ENCODE data around the gene UNC79. TPM values are rescaled to one million over a fixed set of nuclear protein-coding genes. Genes with fewer than 3 reads are reported as not detected.

The UNC79 gene
- total RNA-seq, 2 donors from 2014 or later, result 0.78 to 3.3 TPM

- no peaks in the 10 kb centered on the region for H3K36me3 ChIP-seq (replicated peaks in 1 of 2; ENCODE audit: insufficient read depth in 1 of 2, low read depth in 2 of 2)
- TF ChIP-seq POLR2A (IDR thresholded peaks at IDR 0.05) (no peak), CTCF (IDR thresholded peaks at IDR 0.05) (no peak)
- whole genome bisulfite sequencing, 2 donors, result 68 to 84% methylated on average over 3 to 4 of the region's 4 CpGs
- peak in 1 of 4 donors; percentile 4 for DNase-seq
- H3K4me3 ChIP-seq, result no peak overlapping the region
- no peaks in the 10 kb centered on the region for H3K27me3 ChIP-seq
- H3K9me3 ChIP-seq, result no peaks in the 10 kb centered on the region
- no peak overlapping the region for H3K27ac ChIP-seq
- H3K4me1 ChIP-seq, result no peaks in the 10 kb centered on the region
- ATAC-seq, result no peak
- intact Hi-C loops (cut with DNase I), result no loop called here
These were observed 292.3 kb downstream of the UNC79 start for GRCh38 chr14:93723001-93723400.

GRCh38 chr14:93725002-93725582 is 294.4 kb downstream of the UNC79 start:
- no peak overlapping the region for H3K4me3 ChIP-seq
- H3K27ac ChIP-seq, result no peak overlapping the region
- no peak for TF ChIP-seq CTCF (IDR thresholded peaks at IDR 0.05)
- no peak for TF ChIP-seq POLR2A (IDR thresholded peaks at IDR 0.05)
- ATAC-seq (no peak), DNase-seq (no peak)
- no peaks in the 10 kb centered on the region for H3K4me1 ChIP-seq
- intact Hi-C loops (cut with DNase I), result no loop called here
- WGBS, 2 donors, result 57 to 71% methylated on average over 14 to 16 of the region's 21 CpGs
- H3K9me3 ChIP-seq, result no peaks in the 10 kb centered on the region
- H3K36me3 ChIP-seq (replicated peaks in 1 of 2; ENCODE audit: insufficient read depth in 1 of 2, low read depth in 2 of 2), result no peaks in the 10 kb centered on the region
- no peaks in the 10 kb centered on the region for H3K27me3 ChIP-seq

GRCh38 chr14:93725993-93726392 is 295.3 kb downstream of the UNC79 start:
- ATAC-seq, result no peak
- TF ChIP-seq CTCF (IDR thresholded peaks at IDR 0.05), result no peak
- TF ChIP-seq POLR2A (IDR thresholded peaks at IDR 0.05), result no peak
- 81 to 86% methylated on average over 2 to 9 of the region's 9 CpGs for WGBS, 2 donors

GRCh38 chr14:93727039-93727740 is 296.5 kb downstream of the UNC79 start:
- no peaks in the 10 kb centered on the region for H3K9me3 ChIP-seq
- ATAC-seq (no peak), DNase-seq (no peak)
- H3K27me3 ChIP-seq, result no peaks in the 10 kb centered on the region
- H3K36me3 ChIP-seq (replicated peaks in 1 of 2; ENCODE audit: insufficient read depth in 1 of 2, low read depth in 2 of 2), result no peaks in the 10 kb centered on the region
- intact Hi-C loops (cut with DNase I), result no loop called here
- H3K4me3 ChIP-seq, result no peak overlapping the region
- no peak overlapping the region for H3K27ac ChIP-seq
- no peaks in the 10 kb centered on the region for H3K4me1 ChIP-seq
- no peak for TF ChIP-seq CTCF (IDR thresholded peaks at IDR 0.05)
- TF ChIP-seq POLR2A (IDR thresholded peaks at IDR 0.05), result no peak
- 65 to 74% methylated on average over 6 to 20 of the region's 23 CpGs for WGBS, 2 donors

More at GRCh38 chr14:93725993-93726392, 295.3 kb downstream of the UNC79 start:
- intact Hi-C loops (cut with DNase I), result no loop called here
- no peak overlapping the region for H3K4me3 ChIP-seq
- no peaks in the 10 kb centered on the region for H3K27me3 ChIP-seq
- no peak overlapping the region for H3K27ac ChIP-seq
- DNase-seq, result no peak
- H3K9me3 ChIP-seq, result no peaks in the 10 kb centered on the region
- no peaks in the 10 kb centered on the region for H3K36me3 ChIP-seq (replicated peaks in 1 of 2; ENCODE audit: insufficient read depth in 1 of 2, low read depth in 2 of 2)
- H3K4me1 ChIP-seq, result no peaks in the 10 kb centered on the region
